ENCODE data around the gene KCNC2.

GRCh38 chr12:75097003-75097402 lies 112.6 kb downstream of the KCNC2 start:
- TF ChIP-seq GABPA (IDR thresholded peaks at IDR 0.05; ENCODE audit: low read depth), result no peak
- no peak for TF ChIP-seq CTCF (IDR thresholded peaks at IDR 0.05; ENCODE audit: insufficient read depth, low read length)
- TF ChIP-seq, protein P1, sequence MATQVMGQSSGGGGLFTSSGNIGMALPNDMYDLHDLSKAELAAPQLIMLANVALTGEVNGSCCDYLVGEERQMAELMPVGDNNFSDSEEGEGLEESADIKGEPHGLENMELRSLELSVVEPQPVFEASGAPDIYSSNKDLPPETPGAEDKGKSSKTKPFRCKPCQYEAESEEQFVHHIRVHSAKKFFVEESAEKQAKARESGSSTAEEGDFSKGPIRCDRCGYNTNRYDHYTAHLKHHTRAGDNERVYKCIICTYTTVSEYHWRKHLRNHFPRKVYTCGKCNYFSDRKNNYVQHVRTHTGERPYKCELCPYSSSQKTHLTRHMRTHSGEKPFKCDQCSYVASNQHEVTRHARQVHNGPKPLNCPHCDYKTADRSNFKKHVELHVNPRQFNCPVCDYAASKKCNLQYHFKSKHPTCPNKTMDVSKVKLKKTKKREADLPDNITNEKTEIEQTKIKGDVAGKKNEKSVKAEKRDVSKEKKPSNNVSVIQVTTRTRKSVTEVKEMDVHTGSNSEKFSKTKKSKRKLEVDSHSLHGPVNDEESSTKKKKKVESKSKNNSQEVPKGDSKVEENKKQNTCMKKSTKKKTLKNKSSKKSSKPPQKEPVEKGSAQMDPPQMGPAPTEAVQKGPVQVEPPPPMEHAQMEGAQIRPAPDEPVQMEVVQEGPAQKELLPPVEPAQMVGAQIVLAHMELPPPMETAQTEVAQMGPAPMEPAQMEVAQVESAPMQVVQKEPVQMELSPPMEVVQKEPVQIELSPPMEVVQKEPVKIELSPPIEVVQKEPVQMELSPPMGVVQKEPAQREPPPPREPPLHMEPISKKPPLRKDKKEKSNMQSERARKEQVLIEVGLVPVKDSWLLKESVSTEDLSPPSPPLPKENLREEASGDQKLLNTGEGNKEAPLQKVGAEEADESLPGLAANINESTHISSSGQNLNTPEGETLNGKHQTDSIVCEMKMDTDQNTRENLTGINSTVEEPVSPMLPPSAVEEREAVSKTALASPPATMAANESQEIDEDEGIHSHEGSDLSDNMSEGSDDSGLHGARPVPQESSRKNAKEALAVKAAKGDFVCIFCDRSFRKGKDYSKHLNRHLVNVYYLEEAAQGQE (IDR thresholded peaks at IDR 0.05; ENCODE audit: insufficient replicate concordance, low read depth), result no peak

Data from HL-60 (cell line).